ENCODE measurements around the gene MAGI3.

MAGI3 gene

DNA sequence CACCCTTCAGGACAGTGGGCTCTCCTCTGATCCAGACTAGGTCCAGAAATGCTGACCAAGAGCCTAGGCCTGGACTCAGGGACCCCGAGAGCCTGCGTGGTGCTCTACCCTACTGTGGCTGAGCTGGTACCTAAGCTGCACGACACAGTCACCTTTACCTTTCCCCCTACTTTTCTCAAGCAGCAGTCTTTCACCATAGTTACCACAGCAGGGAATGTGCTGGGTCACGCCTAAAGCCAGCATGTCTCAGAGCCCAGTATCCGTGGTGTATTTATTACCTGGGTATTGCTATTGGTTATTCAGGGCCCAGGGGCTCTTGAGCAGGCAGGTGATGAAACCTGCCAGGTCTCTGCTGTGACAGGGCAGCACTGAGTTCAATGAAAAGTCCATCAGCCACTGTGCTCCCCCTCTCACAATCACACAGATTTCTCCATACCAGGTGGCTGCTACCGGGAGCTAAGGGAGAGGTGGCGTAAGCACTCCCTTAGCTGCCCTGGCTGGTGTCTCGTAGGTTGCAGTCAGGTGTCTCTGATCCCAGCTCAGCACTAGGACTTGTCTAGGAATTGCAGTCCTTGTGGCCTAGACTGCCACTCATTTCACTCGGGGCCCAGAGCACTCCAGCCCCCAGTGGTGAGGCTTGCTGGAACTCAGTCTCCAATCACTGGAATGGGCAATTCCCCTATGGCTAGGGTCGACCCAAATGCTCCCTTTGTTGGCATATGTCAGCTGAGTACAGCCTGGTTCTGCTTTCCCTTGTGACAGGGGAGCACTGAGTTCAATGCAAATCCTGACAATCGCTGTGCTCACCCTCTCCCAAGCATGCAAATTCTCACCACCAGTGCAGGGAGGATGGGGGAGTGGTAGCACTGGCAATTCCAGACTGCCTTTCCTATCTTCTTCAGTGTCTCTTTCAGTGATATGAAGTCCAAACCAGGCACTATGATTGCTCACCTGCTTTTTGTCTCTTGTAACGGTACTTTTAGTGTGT lies 240.3 kb downstream of the MAGI3 start:
- DNase-seq (ENCODE audit: insufficient read length, low spot score), result no peak
- no peak for FAIRE-seq
- TF ChIP-seq, protein P1, sequence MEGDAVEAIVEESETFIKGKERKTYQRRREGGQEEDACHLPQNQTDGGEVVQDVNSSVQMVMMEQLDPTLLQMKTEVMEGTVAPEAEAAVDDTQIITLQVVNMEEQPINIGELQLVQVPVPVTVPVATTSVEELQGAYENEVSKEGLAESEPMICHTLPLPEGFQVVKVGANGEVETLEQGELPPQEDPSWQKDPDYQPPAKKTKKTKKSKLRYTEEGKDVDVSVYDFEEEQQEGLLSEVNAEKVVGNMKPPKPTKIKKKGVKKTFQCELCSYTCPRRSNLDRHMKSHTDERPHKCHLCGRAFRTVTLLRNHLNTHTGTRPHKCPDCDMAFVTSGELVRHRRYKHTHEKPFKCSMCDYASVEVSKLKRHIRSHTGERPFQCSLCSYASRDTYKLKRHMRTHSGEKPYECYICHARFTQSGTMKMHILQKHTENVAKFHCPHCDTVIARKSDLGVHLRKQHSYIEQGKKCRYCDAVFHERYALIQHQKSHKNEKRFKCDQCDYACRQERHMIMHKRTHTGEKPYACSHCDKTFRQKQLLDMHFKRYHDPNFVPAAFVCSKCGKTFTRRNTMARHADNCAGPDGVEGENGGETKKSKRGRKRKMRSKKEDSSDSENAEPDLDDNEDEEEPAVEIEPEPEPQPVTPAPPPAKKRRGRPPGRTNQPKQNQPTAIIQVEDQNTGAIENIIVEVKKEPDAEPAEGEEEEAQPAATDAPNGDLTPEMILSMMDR (IDR thresholded peaks at IDR 0.05; ENCODE audit: insufficient read depth, missing control alignments), result no peak

DNA sequence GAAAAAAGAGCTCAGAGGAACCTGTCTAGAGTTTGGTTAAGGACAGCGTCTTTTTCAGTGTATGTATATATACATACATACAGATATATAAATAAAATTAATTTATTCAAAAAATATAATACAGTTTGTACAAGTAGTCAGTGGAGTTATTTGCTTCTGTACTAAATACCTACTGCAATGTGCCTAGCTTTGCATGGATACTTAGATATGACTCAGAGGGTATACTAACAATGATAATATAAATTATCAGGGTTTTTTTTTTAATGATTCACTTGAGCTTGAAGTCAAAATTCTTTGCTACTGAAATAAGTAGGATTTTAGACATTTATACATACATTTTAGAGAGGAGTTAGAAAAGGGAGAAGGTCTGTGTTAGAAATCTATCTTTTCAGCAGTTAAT lies 251.1 kb downstream of the MAGI3 start:
- DNase-seq (ENCODE audit: insufficient read length, low spot score) (no peak), FAIRE-seq (no peak)
- TF ChIP-seq, protein P1 (IDR thresholded peaks at IDR 0.05; ENCODE audit: insufficient read depth, missing control alignments), result no peak

DNA sequence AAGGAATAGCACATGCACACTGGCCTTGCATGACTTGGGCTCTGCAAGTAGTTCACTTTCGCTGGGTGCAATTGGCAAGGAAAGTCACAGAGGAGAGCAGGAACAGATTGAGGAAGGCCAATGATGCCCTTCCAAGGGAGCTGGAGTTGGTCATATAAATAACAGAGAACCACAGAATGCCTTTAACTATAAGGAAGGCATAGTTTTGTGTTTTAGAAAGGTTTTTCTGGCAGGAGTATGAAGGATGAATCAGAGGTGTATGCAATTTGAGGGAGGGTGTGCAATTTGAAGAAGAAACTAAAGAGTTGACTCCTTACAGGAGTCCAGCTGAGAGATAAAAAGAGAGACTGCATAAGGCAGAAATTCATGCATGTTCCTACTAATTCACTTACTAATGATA lies 256.8 kb downstream of the MAGI3 start:
- TF ChIP-seq, protein P1 (IDR thresholded peaks at IDR 0.05; ENCODE audit: insufficient read depth, missing control alignments), result no peak
- no peak for FAIRE-seq
- DNase-seq (ENCODE audit: insufficient read length, low spot score), result no peak

DNA sequence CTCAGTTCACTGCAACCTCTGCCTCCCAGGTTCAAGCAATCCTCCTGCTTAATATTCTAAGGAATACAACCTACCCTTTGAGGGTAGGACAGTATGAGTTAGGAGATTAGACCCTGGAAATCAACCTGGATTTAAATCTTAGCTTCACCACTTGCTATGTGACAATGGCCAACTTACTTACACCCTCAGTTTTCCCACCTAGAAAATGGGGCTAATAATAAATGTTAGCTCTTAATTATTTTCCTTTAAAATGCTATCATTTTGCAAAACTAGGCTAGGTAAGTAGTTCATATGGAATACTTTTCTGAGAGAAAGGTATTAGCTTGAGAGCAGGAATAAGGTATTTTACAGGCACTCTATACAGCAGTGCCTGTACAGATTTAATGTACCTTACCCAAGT lies 258.2 kb downstream of the MAGI3 start:
- TF ChIP-seq, protein P1 (IDR thresholded peaks at IDR 0.05; ENCODE audit: insufficient read depth, missing control alignments), result no peak
- FAIRE-seq, result no peak
- no peak for DNase-seq (ENCODE audit: insufficient read length, low spot score)

DNA sequence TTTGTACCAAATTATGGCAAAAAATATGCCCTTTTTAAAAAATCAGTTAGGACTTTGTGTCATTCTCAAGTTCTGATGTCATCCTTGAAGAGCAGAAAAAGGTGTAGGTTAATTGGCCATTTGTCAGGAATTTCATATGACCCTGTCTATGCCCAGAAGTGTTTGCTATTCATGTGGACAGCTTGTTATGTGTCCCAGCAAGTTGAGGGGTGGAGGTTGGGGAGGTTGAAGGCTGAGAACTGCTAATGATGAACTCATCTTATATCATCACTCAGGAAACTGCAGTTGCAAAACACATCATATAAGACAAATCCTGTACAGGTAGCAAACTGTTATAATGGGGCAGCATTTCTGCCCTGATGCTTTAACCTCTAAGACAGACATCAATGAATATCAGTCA lies 262.5 kb downstream of the MAGI3 start:
- no peak for DNase-seq (ENCODE audit: insufficient read length, low spot score)
- FAIRE-seq, result no peak
- TF ChIP-seq, protein P1 (IDR thresholded peaks at IDR 0.05; ENCODE audit: insufficient read depth, missing control alignments), result no peak

DNA sequence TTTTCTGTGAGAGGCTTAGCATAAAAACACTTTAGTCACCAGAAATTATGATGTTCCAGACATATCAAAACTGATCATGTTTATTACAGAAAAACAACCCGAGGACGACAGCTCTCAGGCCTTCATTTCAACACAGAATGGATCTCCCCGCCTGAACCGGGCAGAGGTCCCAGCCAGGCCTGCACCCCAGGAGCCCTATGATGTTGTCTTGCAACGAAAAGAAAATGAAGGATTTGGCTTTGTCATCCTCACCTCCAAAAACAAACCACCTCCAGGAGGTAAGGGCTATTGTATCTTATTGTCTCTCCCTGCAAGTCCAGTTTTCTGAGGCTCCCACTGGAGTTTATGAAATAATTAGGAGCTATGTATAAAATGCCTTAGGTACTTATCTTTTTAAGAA lies 263.4 kb downstream of the MAGI3 start:
- DNase-seq (ENCODE audit: insufficient read length, low spot score), result no peak
- FAIRE-seq, result no peak
- TF ChIP-seq, protein P1 (IDR thresholded peaks at IDR 0.05; ENCODE audit: insufficient read depth, missing control alignments), result no peak

DNA sequence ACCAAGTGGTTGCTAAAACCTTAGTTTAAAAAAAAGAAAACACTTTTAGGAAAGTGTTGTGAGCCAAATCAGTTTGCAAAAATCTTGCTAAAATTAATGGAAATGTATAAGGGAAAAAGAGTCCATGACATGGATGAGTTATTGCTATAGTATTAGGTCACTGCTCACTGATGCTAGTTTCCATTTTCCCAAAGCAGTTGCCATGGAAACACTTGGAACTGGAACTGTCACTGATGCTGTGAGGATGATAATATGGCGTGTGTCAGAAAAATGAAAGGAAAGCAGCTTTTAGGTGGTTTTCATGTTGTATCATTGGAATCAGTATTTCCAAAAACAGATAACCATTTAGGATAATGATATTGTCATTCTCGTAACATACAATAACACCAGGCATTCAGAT lies 264.6 kb downstream of the MAGI3 start:
- FAIRE-seq, result no peak
- DNase-seq (ENCODE audit: insufficient read length, low spot score), result no peak
- TF ChIP-seq, protein P1 (IDR thresholded peaks at IDR 0.05; ENCODE audit: insufficient read depth, missing control alignments), result no peak

All from D721Med (cell line).